Hepatic stellate cell (primary cell): ENCODE results near the gene TPRA1.
"Not testable (repeated sequence)": the region's sequence is repeated elsewhere in the genome, so short reads cannot be mapped to it uniquely, and the experiment has no call there.

Experiments
- DNase-seq: peaks from one replicate; pipeline ENCODE4 v3.0.0; 2011; ENCODE audit warnings: low spot score

Gene TPRA1

GRCh38 chr3:127616836-127617605 lies 26.5 kb upstream of the TPRA1 start:
- no peak for DNase-seq

DNA sequence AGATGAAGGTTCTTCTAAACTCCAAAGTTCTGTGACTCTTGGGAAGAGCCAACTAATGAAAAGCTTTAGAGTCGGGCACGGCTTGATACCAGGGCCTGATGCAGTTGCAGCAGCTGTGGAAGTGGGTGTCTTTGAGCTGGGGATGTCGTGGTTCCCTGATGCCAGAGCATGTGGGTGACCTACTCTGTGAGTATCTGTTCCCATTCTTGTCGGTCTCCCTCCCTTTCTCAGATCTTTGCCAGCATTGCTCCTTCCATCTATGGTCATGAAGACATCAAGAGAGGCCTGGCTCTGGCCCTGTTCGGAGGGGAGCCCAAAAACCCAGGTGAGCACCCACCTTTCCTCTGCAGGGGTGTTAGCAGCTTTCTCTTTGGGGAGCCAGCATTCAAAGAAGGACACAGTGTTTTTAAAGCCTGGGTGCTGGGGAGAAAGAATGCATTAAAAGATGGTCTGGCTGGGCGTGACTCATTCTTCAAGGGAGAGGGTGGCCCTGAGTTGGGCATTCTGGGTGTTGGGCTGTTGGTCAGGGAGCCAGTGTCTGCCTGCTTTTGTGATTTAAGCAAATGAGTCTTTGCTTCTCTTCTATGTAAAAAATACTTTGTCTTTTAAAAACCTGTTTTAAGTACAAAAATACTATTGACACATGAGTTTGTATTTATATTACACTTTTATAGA lies 25.2 kb upstream of the TPRA1 start:
- peak; percentile 47 for DNase-seq

DNA sequence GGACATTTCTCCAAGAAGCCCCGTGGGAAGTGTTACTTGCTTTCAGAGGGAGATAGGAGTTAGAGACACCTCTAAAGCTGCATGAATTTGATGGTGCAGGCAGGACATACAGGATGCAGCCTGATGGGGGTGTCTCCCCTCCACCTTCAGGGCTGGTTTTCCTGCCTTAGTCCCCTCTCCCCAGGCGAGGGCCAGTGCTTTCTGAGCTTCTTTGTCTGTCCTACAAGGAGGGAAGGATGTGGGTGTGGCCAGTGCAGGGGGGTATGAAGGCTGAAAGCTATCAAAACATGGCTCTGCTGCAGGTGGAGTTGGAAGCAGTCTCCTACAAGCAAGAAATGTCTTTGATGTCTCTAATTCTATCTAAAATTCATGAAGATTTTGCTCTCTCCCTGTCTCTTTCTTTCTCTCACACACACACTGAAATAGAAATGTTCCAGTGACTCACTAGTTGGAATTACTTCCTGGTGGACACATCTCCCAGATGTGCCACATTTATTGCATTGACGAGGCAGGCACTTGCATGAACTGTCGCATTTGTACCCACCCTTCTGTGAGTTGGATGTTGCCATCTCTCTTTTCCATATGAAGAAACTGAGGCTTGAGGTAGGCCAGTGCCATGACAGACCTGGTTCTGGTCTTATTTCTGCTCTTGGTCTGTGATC lies 24.5 kb upstream of the TPRA1 start:
- DNase-seq = no peak

DNA sequence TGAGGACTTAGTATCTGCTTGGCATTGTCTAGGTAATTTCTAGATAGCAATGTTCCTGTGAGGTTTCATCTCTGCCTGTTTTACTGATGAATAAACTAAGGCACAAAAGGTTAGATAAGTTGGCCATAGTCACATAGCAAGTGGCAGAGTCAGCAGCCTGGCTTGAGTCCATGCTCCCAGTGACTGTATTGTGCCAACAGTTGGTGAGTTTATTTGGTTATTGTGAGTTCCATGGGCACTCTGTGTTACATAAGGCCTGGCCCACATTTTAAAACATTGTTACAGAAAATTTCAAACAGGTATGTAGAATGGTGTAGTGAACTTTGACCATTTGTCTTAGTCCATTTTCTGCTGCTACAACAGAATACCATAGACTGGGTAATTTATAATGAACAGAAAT lies 22.9 kb upstream of the TPRA1 start:
- DNase-seq = no peak

- DNase-seq = no peak
Observed at GRCh38 chr3:127612966-127613365, 22.4 kb upstream of the TPRA1 start.

DNA sequence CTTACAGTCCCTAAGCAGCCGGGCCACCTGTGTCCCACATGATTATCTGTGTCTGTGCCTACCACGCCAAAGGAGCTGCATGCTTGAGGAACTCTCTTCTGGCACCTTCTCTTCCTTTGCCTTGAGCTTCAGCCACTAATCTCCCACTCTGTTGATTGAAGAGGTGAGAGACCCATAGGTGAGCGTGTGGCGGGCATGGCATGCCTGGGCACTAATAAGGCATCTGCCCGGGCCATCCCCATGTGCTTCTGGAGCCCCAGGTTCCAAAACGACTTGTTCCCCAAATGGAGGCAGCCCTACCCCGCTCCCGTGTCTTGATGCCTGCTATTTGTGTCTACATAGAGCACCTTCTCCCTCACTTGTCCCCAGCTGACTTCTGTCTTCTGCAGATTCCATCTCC lies 20.7 kb upstream of the TPRA1 start:
- no peak for DNase-seq

GRCh38 chr3:127610105-127610504 lies 19.6 kb upstream of the TPRA1 start:
- DNase-seq = peak; percentile 29

DNA sequence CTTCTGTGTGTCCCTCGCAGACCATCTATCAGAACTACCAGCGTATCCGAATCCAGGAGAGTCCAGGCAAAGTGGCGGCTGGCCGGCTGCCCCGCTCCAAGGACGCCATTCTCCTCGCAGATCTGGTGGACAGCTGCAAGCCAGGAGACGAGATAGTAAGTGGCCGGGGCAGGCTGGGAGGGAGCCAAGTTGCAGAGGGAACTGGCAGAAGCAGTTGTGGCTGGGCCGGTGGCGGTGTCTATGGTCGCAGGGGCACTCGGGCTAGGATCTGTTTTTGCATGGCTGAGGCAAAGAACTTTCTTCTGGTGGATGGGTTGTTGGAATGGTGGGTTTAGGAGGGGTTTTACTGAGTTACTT lies 17.8 kb upstream of the TPRA1 start:
- no peak for DNase-seq

- no peak for DNase-seq
Observed at GRCh38 chr3:127607675-127608361, 17.3 kb upstream of the TPRA1 start.

- DNase-seq = no peak
Observed at GRCh38 chr3:127606981-127607595, 16.6 kb upstream of the TPRA1 start.

GRCh38 chr3:127606086-127606805 lies 15.7 kb upstream of the TPRA1 start:
- no peak for DNase-seq

GRCh38 chr3:127605547-127605946 lies 15.0 kb upstream of the TPRA1 start:
- not testable (repeated sequence) for DNase-seq

DNA sequence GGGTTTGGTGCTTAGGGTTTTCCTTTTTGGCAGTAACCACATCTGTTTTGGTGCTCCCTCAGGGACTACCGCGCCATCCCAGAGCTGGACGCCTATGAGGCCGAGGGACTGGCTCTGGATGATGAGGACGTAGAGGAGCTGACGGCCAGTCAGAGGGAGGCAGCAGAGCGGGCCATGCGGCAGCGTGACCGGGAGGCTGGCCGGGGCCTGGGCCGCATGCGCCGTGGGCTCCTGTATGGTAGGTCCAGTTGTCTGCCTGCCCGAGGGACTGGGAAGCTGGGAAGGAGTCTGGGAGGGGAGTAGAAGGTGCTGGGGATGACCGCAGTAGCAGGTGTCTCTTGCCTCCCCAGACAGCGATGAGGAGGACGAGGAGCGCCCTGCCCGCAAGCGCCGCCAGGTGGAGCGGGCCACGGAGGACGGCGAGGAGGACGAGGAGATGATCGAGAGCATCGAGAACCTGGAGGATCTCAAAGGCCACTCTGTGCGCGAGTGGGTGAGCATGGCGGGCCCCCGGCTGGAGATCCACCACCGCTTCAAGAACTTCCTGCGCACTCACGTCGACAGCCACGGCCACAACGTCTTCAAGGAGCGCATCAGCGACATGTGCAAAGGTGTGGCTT lies 14.1 kb upstream of the TPRA1 start:
- DNase-seq = no peak

DNA sequence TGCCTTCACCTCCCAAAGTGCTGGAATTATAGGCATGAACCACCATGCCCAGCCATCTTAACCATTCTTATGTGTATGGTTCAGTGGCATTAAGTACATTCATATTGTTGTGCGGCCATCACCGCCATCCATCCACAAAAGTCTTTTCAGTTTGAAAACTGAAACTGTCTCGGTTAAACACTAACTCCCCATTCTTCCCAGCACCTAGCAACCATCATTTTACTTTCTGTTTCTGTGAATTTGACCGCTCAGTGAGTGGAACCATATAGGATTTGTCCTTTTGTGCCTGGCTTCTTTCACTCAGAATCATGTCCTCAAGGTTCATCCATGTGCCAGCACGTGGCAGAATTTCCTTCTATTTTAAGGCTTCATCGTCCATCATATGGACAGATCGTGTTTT lies 13.5 kb upstream of the TPRA1 start:
- no peak for DNase-seq

DNA sequence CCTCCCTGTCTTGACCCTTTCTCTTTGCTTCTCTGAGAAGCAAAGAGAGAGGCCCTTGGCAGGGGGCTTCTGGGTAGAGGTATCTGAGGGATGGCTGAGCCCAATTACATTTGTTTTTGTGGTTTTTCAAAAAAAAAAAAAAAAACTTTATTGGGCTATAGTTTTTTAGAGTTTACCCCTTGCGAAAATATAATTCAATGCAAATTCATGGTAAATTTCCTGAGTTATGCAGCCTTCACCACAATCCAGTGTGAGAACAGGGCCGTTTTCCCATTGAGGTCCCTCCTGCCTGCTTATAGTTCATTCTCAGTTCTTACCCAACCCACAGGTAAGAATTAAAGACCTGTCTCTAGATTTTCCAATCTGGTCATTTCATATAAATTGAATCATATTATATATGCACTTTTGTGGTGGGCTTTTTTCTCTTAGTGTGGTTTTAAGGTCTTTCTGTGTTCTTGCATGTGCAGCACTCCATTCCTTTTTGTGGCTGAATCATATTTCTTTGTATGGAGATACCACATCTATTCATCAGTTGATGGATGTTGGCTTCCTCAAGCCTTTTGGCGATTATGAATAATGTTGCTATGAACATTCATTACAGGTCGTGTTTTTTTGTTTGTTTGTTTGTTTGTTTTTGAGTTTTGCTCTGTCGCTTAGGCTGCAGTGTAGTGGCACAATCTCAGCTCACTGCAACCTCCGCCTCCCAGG lies 10.4 kb upstream of the TPRA1 start:
- no peak for DNase-seq

- no peak for DNase-seq
Observed at GRCh38 chr3:127598841-127599570, 8.5 kb upstream of the TPRA1 start.

- DNase-seq = no peak
Observed at GRCh38 chr3:127597020-127597771, 6.7 kb upstream of the TPRA1 start.

DNA sequence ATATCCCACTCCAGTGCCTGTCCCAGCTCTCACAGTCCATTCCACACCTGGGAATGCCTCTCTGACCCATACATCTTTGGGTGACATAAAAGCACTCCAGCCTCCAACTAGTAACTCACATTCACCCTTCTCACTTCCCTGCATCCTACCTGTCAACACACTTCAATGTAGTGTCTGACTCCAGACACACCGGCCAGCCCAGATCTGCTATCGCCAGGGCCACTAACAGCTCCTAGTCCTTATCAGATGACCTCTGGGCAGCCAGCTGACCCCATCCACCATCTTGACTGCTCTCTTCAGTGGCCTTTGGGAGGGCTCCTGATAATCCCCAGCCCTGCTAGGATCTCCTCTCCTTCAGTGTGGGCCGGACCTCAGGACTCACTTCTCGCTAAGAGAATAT lies 4.8 kb upstream of the TPRA1 start:
- no peak for DNase-seq

GRCh38 chr3:127593178-127593577 lies 2.6 kb upstream of the TPRA1 start:
- no peak for DNase-seq
